Neutrophil (primary cell): Measurements from ENCODE around the gene ZNF346.

ENCODE experiments used
- H3K27ac ChIP-seq: fragments of 200-600 bp; sonication (generic); 2 replicates; pipeline ENCODE4 v1.5.1; 2016; ENCODE audit warnings: mild to moderate bottlenecking, moderate library complexity
- H3K27me3 ChIP-seq: fragments of 200-600 bp; sonication (generic); 2 replicates; pipeline ENCODE4 v1.6.0; 2016; ENCODE audit warnings: mild to moderate bottlenecking
- H3K36me3 ChIP-seq: fragments of 200-600 bp; sonication (generic); 2 replicates; pipeline ENCODE4 v1.5.1; 2017
- H3K4me1 ChIP-seq, 2 experiments: fragments of 200-600 bp in 1 of 2; sonication (generic) in 1 of 2; 1 replicate in 1 of 2; 2 replicates in 1 of 2; pipeline versions ENCODE4 v1.5.1 to v1.6.1; 2013 to 2016; ENCODE audit warnings: low read depth in 1 of 2, low read length in 1 of 2, mild to moderate bottlenecking in 1 of 2, moderate library complexity in 1 of 2; ENCODE audit not compliant: control insufficient read depth in 1 of 2, insufficient read depth in 1 of 2
- H3K4me3 ChIP-seq, 2 experiments: fragments of 200-600 bp in 1 of 2; sonication (generic) in 1 of 2; 1 replicate in 1 of 2; 2 replicates in 1 of 2; pipeline ENCODE4 v1.5.1; 2013 to 2016; ENCODE audit warnings: low read depth in 1 of 2, low read length in 1 of 2, mild to moderate bottlenecking in 1 of 2, moderate library complexity in 1 of 2
- H3K9me3 ChIP-seq: fragments of 200-600 bp; sonication (generic); 2 replicates; pipeline ENCODE4 v1.5.1; 2016
- CTCF ChIP-seq: fragments of 200-600 bp; sonication (generic); IDR thresholded peaks from 2 replicates; pipeline ENCODE4 v1.5.1; 2016; ENCODE audit warnings: antibody characterized with exemption

ZNF346 gene

GRCh38 chr5:177103523-177104253 lies 81.2 kb downstream of the ZNF346 start:
- Histone ChIP-seq H3K9me3 (no peaks in the 10 kb centered on the region), H3K4me1 (no peaks in the 10 kb centered on the region), H3K4me3 (no peak overlapping the region), H3K27me3 (peaks cover 28% of the 10 kb centered on the region), H3K36me3 (no peaks in the 10 kb centered on the region), H3K27ac (no peak overlapping the region)
- no peak for TF ChIP-seq CTCF

- Histone ChIP-seq H3K36me3 (no peaks in the 10 kb centered on the region), H3K9me3 (no peaks in the 10 kb centered on the region)
Observed at GRCh38 chr5:177105691-177106476, 83.4 kb downstream of the ZNF346 start.

GRCh38 chr5:177107159-177107558 lies 84.7 kb downstream of the ZNF346 start:
- Histone ChIP-seq H3K27me3 (peaks cover 21% of the 10 kb centered on the region), H3K36me3 (no peaks in the 10 kb centered on the region), H3K27ac (no peak overlapping the region), H3K9me3 (no peaks in the 10 kb centered on the region), H3K4me1 (peaks cover 0 to 5% of the 10 kb centered on the region in 2 experiments), H3K4me3 (no peak overlapping the region)
- no peak for TF ChIP-seq CTCF

More at GRCh38 chr5:177105691-177106476, 83.4 kb downstream of the ZNF346 start:
- Histone ChIP-seq H3K27me3 (peaks cover 21% of the 10 kb centered on the region), H3K4me1 (no peaks in the 10 kb centered on the region), H3K27ac (no peak overlapping the region), H3K4me3 (no peak overlapping the region)
- TF ChIP-seq CTCF = no peak

- peaks cover 10 to 20% of the 10 kb centered on the region in 2 experiments for H3K4me1 ChIP-seq
- no peak overlapping the region for H3K27ac ChIP-seq
- peaks cover 11% of the 10 kb centered on the region for H3K27me3 ChIP-seq
- H3K36me3 ChIP-seq = no peaks in the 10 kb centered on the region
- no peak overlapping the region for H3K4me3 ChIP-seq
- no peaks in the 10 kb centered on the region for H3K9me3 ChIP-seq
- no peak for TF ChIP-seq CTCF
Observed at GRCh38 chr5:177109810-177110209, 87.3 kb downstream of the ZNF346 start.

- no peaks in the 10 kb centered on the region for H3K9me3 ChIP-seq
Observed at GRCh38 chr5:177111720-177112394, 89.4 kb downstream of the ZNF346 start.

More at GRCh38 chr5:177111720-177112394, 89.4 kb downstream of the ZNF346 start:
- peaks cover 19 to 31% of the 10 kb centered on the region in 2 experiments for H3K4me1 ChIP-seq
- no peaks in the 10 kb centered on the region for H3K27me3 ChIP-seq
- H3K36me3 ChIP-seq = no peaks in the 10 kb centered on the region
- no peak overlapping the region for H3K27ac ChIP-seq
- TF ChIP-seq CTCF = peak; percentile 91
- H3K4me3 ChIP-seq = no peak overlapping the region
